ENCODE results near the gene IER5. TPM values are rescaled to one million over a fixed set of nuclear protein-coding genes. Genes with fewer than 3 reads are reported as not detected.

The IER5 gene
- total and polyA plus RNA-seq, 9 of the 15 experiments (the other 6 are each of a cell fraction or from before 2014, with no cell fraction given), result 2.4 to 32.1 (median 12.0) TPM

GRCh38 chr1:181126871-181127587 is 38.5 kb downstream of the IER5 start (continued):
- TF ChIP-seq, protein P1, sequence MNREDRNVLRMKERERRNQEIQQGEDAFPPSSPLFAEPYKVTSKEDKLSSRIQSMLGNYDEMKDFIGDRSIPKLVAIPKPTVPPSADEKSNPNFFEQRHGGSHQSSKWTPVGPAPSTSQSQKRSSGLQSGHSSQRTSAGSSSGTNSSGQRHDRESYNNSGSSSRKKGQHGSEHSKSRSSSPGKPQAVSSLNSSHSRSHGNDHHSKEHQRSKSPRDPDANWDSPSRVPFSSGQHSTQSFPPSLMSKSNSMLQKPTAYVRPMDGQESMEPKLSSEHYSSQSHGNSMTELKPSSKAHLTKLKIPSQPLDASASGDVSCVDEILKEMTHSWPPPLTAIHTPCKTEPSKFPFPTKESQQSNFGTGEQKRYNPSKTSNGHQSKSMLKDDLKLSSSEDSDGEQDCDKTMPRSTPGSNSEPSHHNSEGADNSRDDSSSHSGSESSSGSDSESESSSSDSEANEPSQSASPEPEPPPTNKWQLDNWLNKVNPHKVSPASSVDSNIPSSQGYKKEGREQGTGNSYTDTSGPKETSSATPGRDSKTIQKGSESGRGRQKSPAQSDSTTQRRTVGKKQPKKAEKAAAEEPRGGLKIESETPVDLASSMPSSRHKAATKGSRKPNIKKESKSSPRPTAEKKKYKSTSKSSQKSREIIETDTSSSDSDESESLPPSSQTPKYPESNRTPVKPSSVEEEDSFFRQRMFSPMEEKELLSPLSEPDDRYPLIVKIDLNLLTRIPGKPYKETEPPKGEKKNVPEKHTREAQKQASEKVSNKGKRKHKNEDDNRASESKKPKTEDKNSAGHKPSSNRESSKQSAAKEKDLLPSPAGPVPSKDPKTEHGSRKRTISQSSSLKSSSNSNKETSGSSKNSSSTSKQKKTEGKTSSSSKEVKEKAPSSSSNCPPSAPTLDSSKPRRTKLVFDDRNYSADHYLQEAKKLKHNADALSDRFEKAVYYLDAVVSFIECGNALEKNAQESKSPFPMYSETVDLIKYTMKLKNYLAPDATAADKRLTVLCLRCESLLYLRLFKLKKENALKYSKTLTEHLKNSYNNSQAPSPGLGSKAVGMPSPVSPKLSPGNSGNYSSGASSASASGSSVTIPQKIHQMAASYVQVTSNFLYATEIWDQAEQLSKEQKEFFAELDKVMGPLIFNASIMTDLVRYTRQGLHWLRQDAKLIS (CRISPR knock-in tag; IDR thresholded peaks at IDR 0.05), result no peak
- TF ChIP-seq ZBTB7A (IDR thresholded peaks at IDR 0.05; ENCODE audit: borderline replicate concordance, control insufficient read depth, low read depth, low read length), result no peak
- no peak for TF ChIP-seq NONO (IDR thresholded peaks at IDR 0.05; ENCODE audit: low read depth in 2 of 2, low read length in 1 of 2)
- TF ChIP-seq TOE1 (IDR thresholded peaks at IDR 0.05; ENCODE audit: borderline replicate concordance), result peak; percentile 68
- no peak for TF ChIP-seq TOE1 (CRISPR knock-in tag; IDR thresholded peaks at IDR 0.05; ENCODE audit: borderline replicate concordance, low read depth)
- TF ChIP-seq ZNF639 (CRISPR knock-in tag; conservative IDR thresholded peaks at IDR 0.05 in 1 of 2, IDR thresholded peaks at IDR 0.05 in 1 of 2), result 0 out of 4 replicates have a peak, but pooled peaks of 1 of the 2 experiments have one; percentile 24
- TF ChIP-seq FOXJ3 (CRISPR knock-in tag; IDR thresholded peaks at IDR 0.05), result no peak
- TF ChIP-seq ZNF23 (CRISPR knock-in tag; IDR thresholded peaks at IDR 0.05), result no peak
- TF ChIP-seq ZC3H8 (IDR thresholded peaks at IDR 0.05), result no peak
- TF ChIP-seq ZNF280A (IDR thresholded peaks at IDR 0.05; ENCODE audit: low read depth, partially characterized antibody), result no peak
- peak; percentile 67 for TF ChIP-seq USF2 (CRISPR knock-in tag; IDR thresholded peaks at IDR 0.05)
- TF ChIP-seq E2F8 (IDR thresholded peaks at IDR 0.05; ENCODE audit: low read depth, partially characterized antibody), result no peak
- peak; percentile 33 for TF ChIP-seq CBFA2T2 (conservative IDR thresholded peaks at IDR 0.05)
- no peak for TF ChIP-seq ATF1 (CRISPR knock-in tag; IDR thresholded peaks at IDR 0.05)
- peak; percentile 79 for TF ChIP-seq ATF1 (tag; IDR thresholded peaks at IDR 0.05)
- TF ChIP-seq RAD51 (IDR thresholded peaks at IDR 0.05; ENCODE audit: borderline replicate concordance, low read depth), result peak; percentile 83
- TF ChIP-seq FUS (optimal IDR thresholded peaks at IDR 0.05; ENCODE audit: low read depth, low read length), result no peak
